HCT116 (cell line): Measurements from ENCODE around the gene MGA.

Experiments used
- EGR1 ChIP-seq: IDR thresholded peaks from 2 replicates; pipeline ENCODE4 v1.6.1; 2012; ENCODE audit warnings: low read depth
- EZH2 ChIP-seq: fragments of 200-600 bp; sonication (generic); IDR thresholded peaks from 2 replicates; pipeline ENCODE4 v1.6.1; 2017; ENCODE audit warnings: antibody characterized with exemption, mixed run types
- POLR2A ChIP-seq: IDR thresholded peaks from 2 replicates; pipeline ENCODE4 v1.7.0; 2011; ENCODE audit warnings: borderline replicate concordance; ENCODE audit not compliant: insufficient read depth, insufficient read length; ENCODE audit errors: extremely low read depth
- POLR2AphosphoS5 ChIP-seq: IDR thresholded peaks from 2 replicates; pipeline ENCODE4 v1.6.1; 2011; ENCODE audit warnings: mild to moderate bottlenecking, low read depth, low read length, moderate library complexity
- SP1 ChIP-seq: IDR thresholded peaks from 2 replicates; pipeline ENCODE4 v1.6.1; 2012; ENCODE audit warnings: low read depth
- TF ChIP-seq, protein P1 (sequence below), 3 experiments: fragments of 200-600 bp in 1 of 3; sonication (generic) in 1 of 3; IDR thresholded peaks in 2 of 3; conservative IDR thresholded peaks in 1 of 3; 2 replicates each; pipeline ENCODE4 v1.5.1; 2012 to 2017; ENCODE audit warnings: low read depth in 2 of 3, low read length in 2 of 3, antibody characterized with exemption in 1 of 3, borderline replicate concordance in 1 of 3, control low read depth in 1 of 3, mild to moderate bottlenecking in 1 of 3, mixed read lengths in 1 of 3, mixed run types in 1 of 3, moderate library complexity in 1 of 3; ENCODE audit not compliant: insufficient read depth in 1 of 3
- TF ChIP-seq, protein P2 (sequence below): IDR thresholded peaks from 2 replicates; pipeline ENCODE4 v1.6.1; 2012
- TF ChIP-seq, protein P3 (sequence below): IDR thresholded peaks from 2 replicates; pipeline ENCODE4 v1.6.1; 2012; ENCODE audit warnings: low read depth

DNA sequence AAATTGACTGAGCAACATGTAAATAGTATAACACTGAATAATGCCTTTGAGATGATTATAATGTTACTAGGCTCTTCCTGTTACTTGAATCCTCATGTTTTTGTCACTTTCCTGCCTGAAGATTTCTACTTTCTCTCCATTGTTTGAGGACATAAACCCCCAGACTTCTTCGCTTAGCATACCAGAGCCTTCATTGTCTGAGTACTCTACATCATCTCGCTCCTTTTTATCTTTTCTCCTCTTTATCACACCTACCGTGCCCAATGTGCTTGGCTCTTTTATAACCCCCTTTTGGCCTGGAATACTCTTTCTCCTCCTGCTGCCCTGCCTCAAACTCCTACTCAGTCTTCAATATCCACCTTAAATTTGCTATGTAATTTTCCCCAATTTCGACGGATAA lies 30.3 kb upstream of the MGA start:
- TF ChIP-seq, protein P1, sequence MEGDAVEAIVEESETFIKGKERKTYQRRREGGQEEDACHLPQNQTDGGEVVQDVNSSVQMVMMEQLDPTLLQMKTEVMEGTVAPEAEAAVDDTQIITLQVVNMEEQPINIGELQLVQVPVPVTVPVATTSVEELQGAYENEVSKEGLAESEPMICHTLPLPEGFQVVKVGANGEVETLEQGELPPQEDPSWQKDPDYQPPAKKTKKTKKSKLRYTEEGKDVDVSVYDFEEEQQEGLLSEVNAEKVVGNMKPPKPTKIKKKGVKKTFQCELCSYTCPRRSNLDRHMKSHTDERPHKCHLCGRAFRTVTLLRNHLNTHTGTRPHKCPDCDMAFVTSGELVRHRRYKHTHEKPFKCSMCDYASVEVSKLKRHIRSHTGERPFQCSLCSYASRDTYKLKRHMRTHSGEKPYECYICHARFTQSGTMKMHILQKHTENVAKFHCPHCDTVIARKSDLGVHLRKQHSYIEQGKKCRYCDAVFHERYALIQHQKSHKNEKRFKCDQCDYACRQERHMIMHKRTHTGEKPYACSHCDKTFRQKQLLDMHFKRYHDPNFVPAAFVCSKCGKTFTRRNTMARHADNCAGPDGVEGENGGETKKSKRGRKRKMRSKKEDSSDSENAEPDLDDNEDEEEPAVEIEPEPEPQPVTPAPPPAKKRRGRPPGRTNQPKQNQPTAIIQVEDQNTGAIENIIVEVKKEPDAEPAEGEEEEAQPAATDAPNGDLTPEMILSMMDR (IDR thresholded peaks at IDR 0.05 in 2 of 3, conservative IDR thresholded peaks at IDR 0.05 in 1 of 3; ENCODE audit: borderline replicate concordance in 1 of 3, insufficient read depth in 1 of 3, low read depth in 2 of 3, low read length in 2 of 3) = no peak
- TF ChIP-seq, protein P2, sequence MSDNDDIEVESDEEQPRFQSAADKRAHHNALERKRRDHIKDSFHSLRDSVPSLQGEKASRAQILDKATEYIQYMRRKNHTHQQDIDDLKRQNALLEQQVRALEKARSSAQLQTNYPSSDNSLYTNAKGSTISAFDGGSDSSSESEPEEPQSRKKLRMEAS = no peak
- TF ChIP-seq POLR2AphosphoS5 = no peak
- TF ChIP-seq POLR2A = no peak
- no peak for TF ChIP-seq EZH2
- no peak for TF ChIP-seq SP1
- TF ChIP-seq EGR1 = no peak
- TF ChIP-seq, protein P3, sequence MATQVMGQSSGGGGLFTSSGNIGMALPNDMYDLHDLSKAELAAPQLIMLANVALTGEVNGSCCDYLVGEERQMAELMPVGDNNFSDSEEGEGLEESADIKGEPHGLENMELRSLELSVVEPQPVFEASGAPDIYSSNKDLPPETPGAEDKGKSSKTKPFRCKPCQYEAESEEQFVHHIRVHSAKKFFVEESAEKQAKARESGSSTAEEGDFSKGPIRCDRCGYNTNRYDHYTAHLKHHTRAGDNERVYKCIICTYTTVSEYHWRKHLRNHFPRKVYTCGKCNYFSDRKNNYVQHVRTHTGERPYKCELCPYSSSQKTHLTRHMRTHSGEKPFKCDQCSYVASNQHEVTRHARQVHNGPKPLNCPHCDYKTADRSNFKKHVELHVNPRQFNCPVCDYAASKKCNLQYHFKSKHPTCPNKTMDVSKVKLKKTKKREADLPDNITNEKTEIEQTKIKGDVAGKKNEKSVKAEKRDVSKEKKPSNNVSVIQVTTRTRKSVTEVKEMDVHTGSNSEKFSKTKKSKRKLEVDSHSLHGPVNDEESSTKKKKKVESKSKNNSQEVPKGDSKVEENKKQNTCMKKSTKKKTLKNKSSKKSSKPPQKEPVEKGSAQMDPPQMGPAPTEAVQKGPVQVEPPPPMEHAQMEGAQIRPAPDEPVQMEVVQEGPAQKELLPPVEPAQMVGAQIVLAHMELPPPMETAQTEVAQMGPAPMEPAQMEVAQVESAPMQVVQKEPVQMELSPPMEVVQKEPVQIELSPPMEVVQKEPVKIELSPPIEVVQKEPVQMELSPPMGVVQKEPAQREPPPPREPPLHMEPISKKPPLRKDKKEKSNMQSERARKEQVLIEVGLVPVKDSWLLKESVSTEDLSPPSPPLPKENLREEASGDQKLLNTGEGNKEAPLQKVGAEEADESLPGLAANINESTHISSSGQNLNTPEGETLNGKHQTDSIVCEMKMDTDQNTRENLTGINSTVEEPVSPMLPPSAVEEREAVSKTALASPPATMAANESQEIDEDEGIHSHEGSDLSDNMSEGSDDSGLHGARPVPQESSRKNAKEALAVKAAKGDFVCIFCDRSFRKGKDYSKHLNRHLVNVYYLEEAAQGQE = no peak
